ENCODE data around the gene GNAO1. TPM values are rescaled to one million over a fixed set of nuclear protein-coding genes. Genes with fewer than 3 reads are reported as not detected.

The GNAO1 gene
- total RNA-seq, 4 donors from 2014 or later = 1.4 to 4.4 (median 2.5) TPM

DNA sequence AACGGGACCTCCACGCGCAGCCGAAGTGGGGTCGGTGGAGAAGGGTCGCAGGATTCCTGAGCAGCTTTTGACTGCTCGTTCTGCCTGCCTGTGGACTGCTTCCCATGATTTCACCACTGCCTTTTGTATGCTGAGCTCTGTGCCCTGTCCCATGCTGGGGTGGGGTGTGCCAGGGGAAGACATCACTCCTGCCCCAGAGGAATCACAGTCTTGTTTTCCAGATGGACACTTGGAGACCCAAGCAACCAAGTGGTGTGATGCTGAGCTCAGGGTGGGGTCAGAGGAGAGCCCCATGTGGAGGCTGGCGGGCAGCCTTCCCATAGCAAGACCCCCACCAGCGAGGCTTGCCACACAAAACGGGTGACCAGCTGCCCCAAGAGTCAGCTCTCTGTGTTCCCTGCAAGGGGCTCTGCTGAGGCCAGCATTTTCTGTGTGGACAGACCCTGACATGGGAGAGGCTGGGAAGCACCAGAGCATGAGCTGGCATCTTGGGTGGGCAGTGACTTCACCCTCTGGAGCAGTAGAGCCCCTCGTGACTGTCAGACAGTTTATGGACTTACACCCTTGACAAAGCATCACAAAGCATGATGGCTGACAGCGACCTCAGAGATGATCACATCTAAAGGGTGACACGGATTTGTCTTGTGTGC lies 111.9 kb downstream of the GNAO1 start:
- Histone ChIP-seq H3K9me3 (no peaks in the 10 kb centered on the region), H3K36me3 (no peaks in the 10 kb centered on the region), H3K27ac (no peak overlapping the region), H3K4me3 (replicated peaks in 1 of 3) (no peak overlapping the region), H3K27me3 (no peaks in the 10 kb centered on the region), H3K4me1 (peaks cover 17 to 29% of the 10 kb centered on the region in 2 donors)
- 83 to 90% methylated on average over 10 to 13 of the region's 13 CpGs for WGBS, 2 donors
- TF ChIP-seq, protein P1, sequence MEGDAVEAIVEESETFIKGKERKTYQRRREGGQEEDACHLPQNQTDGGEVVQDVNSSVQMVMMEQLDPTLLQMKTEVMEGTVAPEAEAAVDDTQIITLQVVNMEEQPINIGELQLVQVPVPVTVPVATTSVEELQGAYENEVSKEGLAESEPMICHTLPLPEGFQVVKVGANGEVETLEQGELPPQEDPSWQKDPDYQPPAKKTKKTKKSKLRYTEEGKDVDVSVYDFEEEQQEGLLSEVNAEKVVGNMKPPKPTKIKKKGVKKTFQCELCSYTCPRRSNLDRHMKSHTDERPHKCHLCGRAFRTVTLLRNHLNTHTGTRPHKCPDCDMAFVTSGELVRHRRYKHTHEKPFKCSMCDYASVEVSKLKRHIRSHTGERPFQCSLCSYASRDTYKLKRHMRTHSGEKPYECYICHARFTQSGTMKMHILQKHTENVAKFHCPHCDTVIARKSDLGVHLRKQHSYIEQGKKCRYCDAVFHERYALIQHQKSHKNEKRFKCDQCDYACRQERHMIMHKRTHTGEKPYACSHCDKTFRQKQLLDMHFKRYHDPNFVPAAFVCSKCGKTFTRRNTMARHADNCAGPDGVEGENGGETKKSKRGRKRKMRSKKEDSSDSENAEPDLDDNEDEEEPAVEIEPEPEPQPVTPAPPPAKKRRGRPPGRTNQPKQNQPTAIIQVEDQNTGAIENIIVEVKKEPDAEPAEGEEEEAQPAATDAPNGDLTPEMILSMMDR (IDR thresholded peaks at IDR 0.05) = no peak
- no peak for TF ChIP-seq POLR2A (IDR thresholded peaks at IDR 0.05)
- no peak for DNase-seq
- intact Hi-C loops (cut with DNase I) = no loop called here

DNA sequence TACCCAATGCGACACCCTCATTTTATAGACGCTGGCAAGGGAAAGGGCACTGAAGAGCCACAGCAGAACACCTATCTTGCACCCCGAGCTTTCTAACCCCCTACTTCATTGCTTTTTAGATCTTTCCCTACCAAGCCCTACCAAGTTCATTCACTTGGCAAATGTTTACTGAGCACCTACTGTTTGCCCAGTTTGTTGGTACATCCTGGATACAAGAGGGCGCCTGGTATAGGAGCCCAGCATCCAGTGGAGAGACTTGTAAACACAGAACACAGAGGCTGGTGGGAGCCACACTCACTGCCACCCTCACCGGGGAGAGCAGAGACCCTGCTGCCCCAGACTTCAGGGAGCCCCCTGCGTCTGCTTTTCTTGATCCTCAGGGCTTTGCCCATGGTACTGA lies 112.6 kb downstream of the GNAO1 start:
- Histone ChIP-seq H3K4me1 (peaks cover 17 to 28% of the 10 kb centered on the region in 2 donors), H3K4me3 (replicated peaks in 1 of 3) (no peak overlapping the region), H3K9me3 (no peaks in the 10 kb centered on the region), H3K27ac (no peak overlapping the region), H3K36me3 (no peaks in the 10 kb centered on the region), H3K27me3 (no peaks in the 10 kb centered on the region)
- TF ChIP-seq, protein P1 (IDR thresholded peaks at IDR 0.05) = no peak
- no peak for TF ChIP-seq POLR2A (IDR thresholded peaks at IDR 0.05)
- intact Hi-C loops (cut with DNase I) = no loop called here
- no peak for DNase-seq
- WGBS, 2 donors = 90 to 92% methylated on average over 6 of the region's 6 CpGs

DNA sequence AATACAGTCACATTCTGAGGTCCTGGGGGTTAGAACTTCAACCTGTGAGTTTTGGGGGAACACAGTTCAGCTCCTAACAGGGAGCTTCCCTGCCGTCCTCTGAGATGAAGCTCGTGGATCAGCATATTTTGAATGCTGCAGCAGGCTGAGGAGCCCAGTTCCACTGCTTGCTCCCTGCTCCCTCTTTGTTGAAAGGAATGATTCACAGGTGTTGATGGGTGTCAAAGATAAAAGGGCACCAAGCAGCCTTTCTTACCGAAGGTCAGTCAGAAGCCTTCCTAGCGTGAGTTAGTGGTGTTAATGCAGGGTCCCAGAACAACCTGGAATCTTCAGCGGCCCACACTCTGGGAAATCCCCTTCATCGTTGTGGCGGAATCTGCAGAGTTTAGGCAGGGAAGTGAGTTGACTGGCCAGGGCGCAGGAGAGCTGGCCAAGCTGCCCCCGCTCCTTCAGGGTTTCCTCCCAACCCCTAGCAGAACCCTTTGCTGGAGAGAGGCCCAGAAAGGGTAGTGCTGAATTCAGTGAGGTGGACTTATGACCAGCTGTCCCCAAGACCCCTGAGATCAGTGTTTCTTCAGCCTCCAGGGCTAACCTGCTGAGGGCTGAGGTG lies 114.8 kb downstream of the GNAO1 start:
- H3K36me3 ChIP-seq = no peaks in the 10 kb centered on the region
- WGBS, 2 donors = 66 to 70% methylated on average over 9 of the region's 9 CpGs

DNA sequence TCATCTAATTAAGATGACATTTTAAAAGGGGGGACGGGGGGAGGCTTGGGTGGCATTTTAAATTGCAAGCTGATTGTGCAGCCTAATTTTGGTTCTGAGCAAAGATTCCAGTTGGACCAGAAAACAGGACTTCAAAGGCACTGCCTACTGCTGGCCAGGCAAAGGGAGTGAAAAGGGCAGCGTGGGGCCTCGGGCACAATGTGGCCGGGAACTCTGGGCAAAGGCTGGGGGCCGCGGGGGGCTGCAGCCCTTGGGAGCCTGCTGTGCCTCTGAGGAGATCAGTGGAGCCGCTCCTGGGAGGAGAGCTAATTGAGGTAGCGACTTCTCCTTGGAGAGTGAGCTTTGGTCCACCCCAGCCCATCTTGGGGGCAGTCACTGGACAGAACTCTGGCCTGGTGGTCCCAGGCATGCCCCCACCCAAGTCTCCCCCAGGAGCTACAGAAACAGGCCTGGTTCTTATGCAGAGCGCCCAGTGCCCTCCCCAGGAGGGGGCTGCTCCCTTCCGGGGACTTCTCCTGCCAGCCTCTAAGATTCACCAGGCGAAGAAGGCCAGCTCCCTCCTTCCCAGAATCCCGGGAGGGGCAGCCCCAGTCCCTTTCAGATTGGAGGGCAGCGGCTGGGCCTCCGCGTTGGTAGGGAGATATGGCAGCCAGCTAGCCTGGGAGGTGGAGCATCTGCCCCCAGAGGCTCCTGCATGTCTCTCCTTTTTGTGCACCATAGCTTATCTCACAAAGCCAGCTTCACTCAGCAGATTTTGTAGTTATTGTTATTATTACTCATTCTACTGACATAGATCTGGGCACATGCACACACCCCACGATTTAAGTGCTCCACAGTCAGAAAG lies 115.6 kb downstream of the GNAO1 start:
- no peak overlapping the region for H3K4me3 ChIP-seq (replicated peaks in 1 of 3)
- intact Hi-C loops (cut with DNase I) = no loop called here
- no peak overlapping the region for H3K27ac ChIP-seq
- peaks cover 0 to 7% of the 10 kb centered on the region in 2 donors for H3K4me1 ChIP-seq
- H3K9me3 ChIP-seq = no peaks in the 10 kb centered on the region
- H3K27me3 ChIP-seq = no peaks in the 10 kb centered on the region
- no peak for DNase-seq
- WGBS, 2 donors = 80% methylated on average over 12 to 15 of the region's 16 CpGs
- TF ChIP-seq, protein P1 (IDR thresholded peaks at IDR 0.05) = no peak
- TF ChIP-seq POLR2A (IDR thresholded peaks at IDR 0.05) = no peak
- no peaks in the 10 kb centered on the region for H3K36me3 ChIP-seq

More for the DNA sequence above, 114.8 kb downstream of the GNAO1 start:
- Histone ChIP-seq H3K4me1 (peaks cover 5 to 13% of the 10 kb centered on the region in 2 donors), H3K27me3 (no peaks in the 10 kb centered on the region), H3K27ac (no peak overlapping the region), H3K9me3 (no peaks in the 10 kb centered on the region), H3K4me3 (replicated peaks in 1 of 3) (no peak overlapping the region)
- TF ChIP-seq, protein P1 (IDR thresholded peaks at IDR 0.05) = no peak
- TF ChIP-seq POLR2A (IDR thresholded peaks at IDR 0.05) = no peak
- no peak for DNase-seq
- intact Hi-C loops (cut with DNase I) = no loop called here

DNA sequence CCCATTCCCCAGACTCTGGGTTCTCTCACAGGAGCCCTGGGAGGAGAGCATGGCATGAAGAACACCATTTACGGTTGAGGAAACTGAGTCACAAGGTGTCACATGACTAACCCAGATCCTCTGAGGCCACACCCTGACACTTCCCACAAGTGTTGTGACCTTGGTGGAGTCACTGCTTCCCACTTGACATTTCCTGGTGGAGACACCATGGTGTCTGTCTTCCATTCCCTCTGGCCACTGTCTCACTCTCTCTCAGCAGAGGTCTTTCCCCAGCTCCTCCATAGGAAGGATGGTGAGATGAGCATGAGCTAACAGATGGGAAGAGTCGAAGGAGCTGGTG lies 116.2 kb downstream of the GNAO1 start:
- WGBS, 2 donors = 88 to 96% methylated on average over 2 of the region's 2 CpGs
- no peak overlapping the region for H3K27ac ChIP-seq
- no peak for DNase-seq
- no peak for TF ChIP-seq POLR2A (IDR thresholded peaks at IDR 0.05)
- TF ChIP-seq, protein P1 (IDR thresholded peaks at IDR 0.05) = no peak
- intact Hi-C loops (cut with DNase I) = no loop called here
- H3K4me3 ChIP-seq (replicated peaks in 1 of 3) = no peak overlapping the region
- no peaks in the 10 kb centered on the region for H3K9me3 ChIP-seq
- no peaks in the 10 kb centered on the region for H3K36me3 ChIP-seq
- no peaks in the 10 kb centered on the region for H3K27me3 ChIP-seq
- peaks cover 0 to 7% of the 10 kb centered on the region in 2 donors for H3K4me1 ChIP-seq
